Thyroid gland (tissue), 4 donors: ENCODE results near the gene DGUOK.

Source experiments
- CTCF ChIP-seq, 6 experiments: fragments of 200-600 bp in 3 of 6; fragments of 450-650 bp in 3 of 6; sonication (generic) in 3 of 6; IDR thresholded peaks; one replicate each; pipeline ENCODE4 v1.5.1; 2016 to 2019; ENCODE audit warnings: antibody characterized with exemption in 6 of 6, mild to moderate bottlenecking in 2 of 6, inconsistent platforms in 1 of 6, moderate library complexity in 1 of 6
- POLR2A ChIP-seq, 2 donors: fragments of 450-650 bp; IDR thresholded peaks; one replicate each; pipeline ENCODE4 v1.6.1; 2017; ENCODE audit warnings: antibody characterized with exemption in 2 of 2, mild to moderate bottlenecking in 2 of 2, moderate library complexity in 1 of 2

DNA sequence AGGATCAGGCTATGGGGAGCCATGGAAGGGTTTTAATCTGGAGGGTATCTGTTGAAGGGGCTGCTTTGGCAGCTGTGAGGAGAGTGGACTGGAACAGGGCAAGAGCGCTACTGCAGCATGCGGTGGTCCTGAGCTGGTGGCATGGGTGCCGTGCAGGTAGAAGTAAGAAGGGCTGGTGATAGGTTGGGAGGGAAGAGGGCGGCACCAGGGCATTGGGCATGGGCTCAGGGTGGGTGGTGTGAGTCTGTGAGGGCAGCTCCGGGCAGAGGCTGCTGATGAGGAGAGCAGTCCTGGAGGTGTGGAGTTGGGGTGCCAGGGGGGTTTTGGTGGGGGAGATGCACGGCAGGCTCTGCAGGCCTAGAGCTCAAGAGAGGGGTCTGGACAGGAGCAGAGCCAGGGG lies 31.8 kb upstream of the DGUOK start:
- TF ChIP-seq POLR2A (IDR thresholded peaks at IDR 0.05) (no peak), CTCF (IDR thresholded peaks at IDR 0.05) (no peak)
